Right ventricle myocardium inferior (tissue), 1 donor: ENCODE results near the gene SLC26A5. TPM values are rescaled to one million over a fixed set of nuclear protein-coding genes. Genes with fewer than 3 reads are reported as not detected.
A peak's percentile ranks its signal among the peaks of the same experiment; 100 is the strongest.

Experiments used
- ATAC-seq: fragments of 200-7000 bp; cut with Tn5 transposase; one replicate; pipeline ENCODE4 v1.9.1; 2020; ENCODE audit warnings: mild to moderate bottlenecking, moderate library complexity
- DNase-seq: peaks from one replicate; pipeline ENCODE4 v3.0.0; 2021; ENCODE audit errors: missing footprints
- intact Hi-C: fragments of 100-400 bp; cut with DNase I; formaldehyde crosslinking; loops from one replicate; pipeline ENCODE4 v1.11.0; 2022
- total RNA-seq: library from RNA; stranded (reverse); fragmentation: NEBNext Ultra II Directional; extraction: Animal tissue kit (Norgen Biotek cat#: 25700); gene quantifications from one replicate; pipeline ENCODE4 v1.2.1, GENCODE V29; 2021
- donor health status: DM: no; HTN: yes; CAD: no; lungs with severe emphysema.

SLC26A5 gene
- total RNA-seq, 1 donor from 2014 or later: not detected

DNA sequence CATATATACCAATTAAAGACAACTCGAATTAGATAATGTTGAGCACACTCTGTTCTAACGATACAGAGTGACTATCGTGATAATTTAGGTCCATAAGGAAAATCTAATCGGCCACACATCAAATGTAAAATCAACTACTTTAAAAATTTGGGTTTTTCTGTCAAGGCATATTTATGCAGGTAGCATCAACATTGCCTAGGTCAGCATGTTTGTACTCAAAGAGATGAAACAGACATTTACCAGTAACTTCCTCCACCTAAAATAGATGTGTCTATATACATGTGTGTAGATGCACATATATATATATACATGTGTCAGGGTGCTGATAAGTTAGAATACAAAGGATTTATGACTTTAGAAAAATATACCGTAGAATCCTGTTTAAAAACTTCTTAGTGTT lies 76.6 kb downstream of the SLC26A5 start:
- intact Hi-C loops: no loop called here
- ATAC-seq: no peak
- DNase-seq: no peak

GRCh38 chr7:103349805-103350204 lies 96.2 kb downstream of the SLC26A5 start:
- DNase-seq: no peak
- ATAC-seq: no peak
- intact Hi-C loops: loop anchor here (5.0 kb wide), 1 partner anchor 38 kb away; no protein-coding TSS in a partner anchor

- intact Hi-C loops: no loop called here
- no peak for DNase-seq
- no peak for ATAC-seq
Observed at GRCh38 chr7:103348959-103349358, 97.0 kb downstream of the SLC26A5 start.

DNA sequence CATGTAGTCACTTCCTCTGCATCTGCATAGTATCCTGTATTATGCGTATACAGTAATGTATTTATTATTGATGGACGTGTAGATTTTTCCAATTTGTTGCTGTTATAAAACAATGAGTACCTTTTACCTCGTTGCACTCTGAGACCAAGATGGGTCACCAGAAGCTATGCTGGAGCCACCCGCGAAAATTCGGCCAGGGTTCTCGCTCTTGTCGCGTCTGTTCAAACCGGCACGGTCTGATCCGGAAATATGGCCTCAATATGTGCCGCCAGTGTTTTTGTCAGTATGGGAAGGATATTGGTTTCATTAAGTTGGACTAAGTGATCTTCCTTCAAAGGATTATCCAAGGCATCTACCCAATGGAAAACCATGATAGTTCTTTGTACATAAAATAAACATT lies 97.6 kb downstream of the SLC26A5 start:
- ATAC-seq (no peak), DNase-seq (no peak)
- intact Hi-C loops: no loop called here

GRCh38 chr7:103347507-103348267 lies 98.3 kb downstream of the SLC26A5 start, which contains the start of gene PSMC2:
Gene PSMC2, plus strand, starts transcription at chr7:103347643. Its CDS starts 69 bp downstream, at chr7:103347712.
- intact Hi-C loops: no loop called here
- ATAC-seq (peak; percentile 86), DNase-seq (peak; percentile 72)

DNA sequence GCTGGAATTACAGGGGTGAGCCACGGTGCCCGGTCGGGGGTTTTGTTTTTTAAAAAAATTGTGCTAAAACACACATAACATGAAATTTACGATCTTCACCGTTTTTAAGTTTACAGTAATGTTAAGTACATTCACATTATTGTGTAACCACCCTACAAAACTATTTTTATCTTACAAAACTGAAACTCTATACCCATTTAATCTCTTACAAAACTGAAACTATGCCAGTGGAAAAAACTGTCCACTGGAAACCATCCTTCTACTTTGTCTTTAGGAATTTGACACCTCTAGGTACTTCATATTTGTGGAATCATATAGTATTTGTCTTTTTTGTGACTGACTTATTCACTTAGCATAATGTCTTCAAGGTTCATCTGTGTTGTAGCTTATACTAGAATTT lies 99.6 kb downstream of the SLC26A5 start:
- ATAC-seq: no peak
- intact Hi-C loops: no loop called here
- DNase-seq: no peak

GRCh38 chr7:103344453-103345149 lies 101.4 kb downstream of the SLC26A5 start, which contains the start of gene DNAJC2:
Gene DNAJC2, minus strand, starts transcription at chr7:103344767. Its CDS starts 145 bp downstream, at chr7:103344622.
- ATAC-seq: peak; percentile 95
- DNase-seq: peak; percentile 94
- intact Hi-C loops: loop anchor here (5.0 kb wide), 1 partner anchor 47 kb away; the partner anchor contains the start of gene PMPCB

- intact Hi-C loops: loop anchor here (5.0 kb wide), 1 partner anchor 47 kb away; the partner anchor contains the start of gene PMPCB
- ATAC-seq (no peak), DNase-seq (no peak)
Observed at GRCh38 chr7:103343758-103344452, 102.1 kb downstream of the SLC26A5 start.

GRCh38 chr7:103343332-103343731 lies 102.7 kb downstream of the SLC26A5 start:
- DNase-seq (no peak), ATAC-seq (no peak)
- intact Hi-C loops: loop anchor here (5.0 kb wide), 1 partner anchor 46 kb away; the partner anchor contains the start of gene PMPCB

DNA sequence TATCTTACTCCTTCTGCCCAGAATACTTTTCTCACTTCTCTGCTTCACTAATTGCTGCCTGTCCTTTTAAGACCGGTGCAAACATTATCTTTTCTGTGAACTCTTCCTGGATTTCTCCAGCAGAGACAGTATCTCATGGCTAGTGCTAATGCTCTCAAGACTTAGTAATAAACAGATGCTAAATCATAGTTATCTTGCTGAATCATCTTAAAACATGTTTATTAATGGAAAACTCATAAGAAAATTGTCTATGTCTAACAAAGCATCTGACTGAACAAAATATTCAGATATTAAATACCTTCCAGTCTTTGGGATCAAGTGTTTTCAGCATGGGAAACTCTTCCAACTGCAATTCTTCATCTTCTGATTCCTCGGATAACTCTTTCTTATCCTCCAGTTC lies 104.5 kb downstream of the SLC26A5 start:
- no peak for ATAC-seq
- no peak for DNase-seq
- intact Hi-C loops: loop anchor here (5.0 kb wide), 1 partner anchor 44 kb away; the partner anchor contains the start of gene PMPCB

DNA sequence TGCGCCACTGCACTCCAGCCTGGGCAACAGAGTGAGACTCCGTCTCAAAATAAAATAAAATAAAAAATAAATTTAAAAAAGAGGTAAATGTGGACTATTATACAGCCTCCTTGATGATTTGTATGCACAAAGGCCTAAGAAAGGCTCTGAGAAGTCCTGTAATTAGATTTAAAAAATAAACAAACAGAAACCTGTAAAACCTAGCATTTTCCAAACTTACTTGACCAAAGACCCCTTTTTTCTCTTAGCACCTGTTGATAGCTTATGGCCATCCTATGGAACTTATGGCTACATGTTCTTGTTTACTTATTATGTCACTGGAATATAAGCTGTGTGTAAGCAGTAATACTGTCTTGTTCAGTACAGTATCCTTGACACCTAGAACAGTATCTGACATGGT lies 107.1 kb downstream of the SLC26A5 start:
- ATAC-seq: no peak
- DNase-seq: no peak
- intact Hi-C loops: no loop called here

DNA sequence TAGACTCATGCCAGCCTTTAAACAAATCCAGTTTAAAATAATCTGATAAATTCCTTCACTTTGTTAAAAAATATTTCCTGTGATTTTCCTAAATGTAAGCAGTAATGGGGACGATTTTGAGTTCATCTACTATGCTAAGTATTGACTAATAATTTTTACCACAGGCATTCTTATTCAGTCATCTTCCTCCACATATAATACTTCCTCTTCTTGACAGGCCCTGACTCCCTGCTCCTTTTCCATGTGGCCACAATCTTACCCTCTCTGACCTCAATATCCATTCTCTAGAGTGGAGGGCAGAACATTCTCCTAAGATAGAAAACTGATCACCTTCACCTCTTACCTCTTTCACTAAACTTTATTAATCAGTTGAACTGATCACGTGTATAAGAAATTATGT lies 109.2 kb downstream of the SLC26A5 start:
- DNase-seq (no peak), ATAC-seq (no peak)
- intact Hi-C loops: no loop called here

- no peak for ATAC-seq
- intact Hi-C loops: no loop called here
- no peak for DNase-seq
Observed at GRCh38 chr7:103325744-103326143, 120.3 kb downstream of the SLC26A5 start.

Other genes with a start within 250 kb of the SLC26A5 start
- 69.7 TPM for gene PMPCB, start 148.8 kb downstream of the SLC26A5 start, total RNA-seq
- gene DNAJC2, start 101.4 kb downstream of the SLC26A5 start, total RNA-seq: 12.9 TPM
- gene PSMC2, start 98.6 kb downstream of the SLC26A5 start, total RNA-seq: 131 TPM